NOMO-1 (cell line): Measurements from ENCODE around the gene ZNG1C.
"Not testable (repeated sequence)": the region's sequence is repeated elsewhere in the genome, so short reads cannot be mapped to it uniquely, and the experiment has no call there.

ENCODE experiments used
- DNase-seq, 2 experiments: peaks; one replicate each; lab custom pipeline; 2025; ENCODE audit not compliant: unreplicated experiment in 2 of 2; lab: John Stamatoyannopoulos, UW

ZNG1C gene

GRCh38 chr9:68241683-68242082 is at the start of gene ZNG1C:
TSS of gene ZNG1C (plus strand) at chr9:68241983. CDS start at chr9:68242032, 49 bp downstream.
- DNase-seq: not testable (repeated sequence)

- not testable (repeated sequence) for DNase-seq
Measured at GRCh38 chr9:68242437-68242836, 654 bp downstream of the ZNG1C start.

- DNase-seq: not testable (repeated sequence)
Measured at GRCh38 chr9:68281041-68281440, 39.3 kb downstream of the ZNG1C start.

- not testable (repeated sequence) for DNase-seq
Measured at GRCh38 chr9:68302567-68302966, 60.8 kb downstream of the ZNG1C start, which contains the start of gene FOXD4L3. TSS of gene FOXD4L3 (plus strand) at chr9:68302867. CDS start at chr9:68302952, 85 bp downstream.

GRCh38 chr9:68303771-68304170 is 62.0 kb downstream of the ZNG1C start:
- not testable (repeated sequence) for DNase-seq

- DNase-seq: not testable (repeated sequence)
Measured at GRCh38 chr9:68304212-68304611, 62.4 kb downstream of the ZNG1C start.

- DNase-seq: not testable (repeated sequence)
Measured at GRCh38 chr9:68304777-68305176, 63.0 kb downstream of the ZNG1C start.

GRCh38 chr9:68305680-68306285 is 64.0 kb downstream of the ZNG1C start:
- not testable (repeated sequence) for DNase-seq

- DNase-seq: not testable (repeated sequence)
Measured at GRCh38 chr9:68306391-68306964, 64.7 kb downstream of the ZNG1C start.

- DNase-seq: not testable (repeated sequence)
Measured at GRCh38 chr9:68307127-68307526, 65.3 kb downstream of the ZNG1C start.

- DNase-seq: not testable (repeated sequence)
Measured at GRCh38 chr9:68307654-68308053, 65.9 kb downstream of the ZNG1C start.

GRCh38 chr9:68311208-68311607 is 69.4 kb downstream of the ZNG1C start:
- not testable (repeated sequence) for DNase-seq

- DNase-seq: not testable (repeated sequence)
Measured at GRCh38 chr9:68318209-68318608, 76.4 kb downstream of the ZNG1C start.

- DNase-seq: not testable (repeated sequence)
Measured at GRCh38 chr9:68323749-68324148, 82.0 kb downstream of the ZNG1C start.

- not testable (repeated sequence) for DNase-seq
Measured at GRCh38 chr9:68324518-68324917, 82.7 kb downstream of the ZNG1C start.

- not testable (repeated sequence) for DNase-seq
Measured at GRCh38 chr9:68329106-68329505, 87.3 kb downstream of the ZNG1C start.

- not testable (repeated sequence) for DNase-seq
Measured at GRCh38 chr9:68330531-68331173, 88.9 kb downstream of the ZNG1C start.

GRCh38 chr9:68332122-68332521 is 90.3 kb downstream of the ZNG1C start:
- not testable (repeated sequence) for DNase-seq

- DNase-seq: not testable (repeated sequence)
Measured at GRCh38 chr9:68335935-68336334, 94.2 kb downstream of the ZNG1C start.

- DNase-seq: not testable (repeated sequence)
Measured at GRCh38 chr9:68336639-68337339, 95.0 kb downstream of the ZNG1C start.

GRCh38 chr9:68338000-68338399 is 96.2 kb downstream of the ZNG1C start:
- DNase-seq: not testable (repeated sequence)
